ENCODE measurements around the gene TBX21. TPM values are rescaled to one million over a fixed set of nuclear protein-coding genes. Genes with fewer than 3 reads are reported as not detected.

The TBX21 gene
- total and polyA plus RNA-seq, 9 of the 15 experiments (the other 6 are each of a cell fraction or from before 2014, with no cell fraction given), result 0.07 TPM; not detected in 8

DNA sequence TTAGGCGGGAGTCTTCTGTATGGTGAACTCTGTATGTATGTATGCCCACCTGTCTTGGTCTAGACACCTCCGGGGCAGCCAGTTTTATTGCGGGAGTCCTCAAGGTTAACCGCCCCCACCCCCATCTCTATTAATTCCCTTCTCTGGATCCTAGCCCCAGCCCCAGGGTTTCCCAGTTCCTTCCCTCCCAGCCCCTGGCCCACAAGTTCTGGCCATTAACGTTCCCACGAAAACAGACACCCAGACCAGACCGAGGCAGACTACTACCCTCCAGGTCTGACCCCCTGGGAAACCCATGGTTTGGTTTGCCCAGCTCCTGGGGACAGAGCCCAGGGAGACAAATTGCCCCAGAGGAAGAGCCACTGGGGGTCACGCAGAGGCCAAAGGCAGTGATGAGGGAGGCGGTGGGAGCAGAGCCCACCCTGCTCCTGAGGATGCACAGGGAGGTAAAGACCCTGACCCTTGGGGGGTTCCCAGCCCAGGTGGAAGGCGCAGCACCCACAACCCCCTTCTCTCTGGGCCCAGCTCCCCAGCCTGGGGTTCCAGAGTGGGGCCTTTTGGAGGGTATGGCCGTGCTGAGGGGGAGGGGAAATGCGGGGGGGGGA, 30.5 kb upstream of the TBX21 start (continued):
- TF ChIP-seq ARID4B (CRISPR knock-in tag; IDR thresholded peaks at IDR 0.05) (no peak), AFF1 (IDR thresholded peaks at IDR 0.05; ENCODE audit: low read depth in 1 of 2, partially characterized antibody in 2 of 2) (no peak), MITF (IDR thresholded peaks at IDR 0.05) (no peak), ZNF217 (CRISPR knock-in tag; IDR thresholded peaks at IDR 0.05) (no peak), RBM15 (IDR thresholded peaks at IDR 0.05; ENCODE audit: insufficient read depth, low read length) (no peak), TCF3 (CRISPR knock-in tag; IDR thresholded peaks at IDR 0.05) (no peak)

All from K562 (cell line).